OCI-LY7 (cell line): ENCODE measurements around the gene YLPM1. TPM values are rescaled to one million over a fixed set of nuclear protein-coding genes. Genes with fewer than 3 reads are reported as not detected.

Source experiments
- BruUV-seq: library from RNA; stranded (reverse); fragments of 400-500 nt; replicated peaks from 2 replicates; lab custom pipeline; 2021; lab: Mats Ljungman, UMichigan
- CTCF ChIA-PET: fragments of 300-600 bp; sonication (Branson Sonifier 250); formaldehyde crosslinking; loops from one replicate; lab custom pipeline; 2022; ENCODE audit warnings: antibody characterized with exemption; ENCODE audit not compliant: unreplicated experiment; lab: Charles Lee
- POLR2A ChIA-PET: fragments of 300-600 bp; sonication (Branson Sonifier 250); formaldehyde crosslinking; loops from one replicate; lab custom pipeline; 2022; ENCODE audit warnings: antibody characterized with exemption; lab: Charles Lee
- DNase-seq: peaks from one replicate; pipeline ENCODE4 v3.0.0-alpha.2; 2015; ENCODE audit warnings: low spot score
- H2AFZ ChIP-seq: fragments of 200-600 bp; sonication (generic), shearing (Covaris generic); 2 replicates; pipeline ENCODE4 v1.6.1; 2014; ENCODE audit warnings: mild to moderate bottlenecking, antibody characterized with exemption, low read length, moderate library complexity
- H3K27ac ChIP-seq: fragments of 200-600 bp; sonication (generic); 2 replicates; pipeline ENCODE4 v1.5.1; 2014; ENCODE audit warnings: mixed run types, low read depth, mild to moderate bottlenecking, moderate library complexity, low read length, inconsistent platforms; ENCODE audit not compliant: poor library complexity, severe bottlenecking
- H3K36me3 ChIP-seq: fragments of 200-600 bp; sonication (generic); 2 replicates; pipeline ENCODE4 v1.6.1; 2014; ENCODE audit warnings: mild to moderate bottlenecking, antibody characterized with exemption, low read length, moderate library complexity, mixed read lengths; ENCODE audit not compliant: insufficient read depth
- H3K4me1 ChIP-seq: fragments of 200-600 bp; sonication (generic); 2 replicates; pipeline ENCODE4 v1.5.1; 2014; ENCODE audit warnings: mild to moderate bottlenecking, low read length; ENCODE audit not compliant: insufficient read depth, poor library complexity, severe bottlenecking
- H3K4me2 ChIP-seq: fragments of 200-600 bp; sonication (generic); 2 replicates; pipeline ENCODE4 v1.6.1; 2014; ENCODE audit warnings: mild to moderate bottlenecking, low read length
- H3K4me3 ChIP-seq: fragments of 200-600 bp; sonication (generic); 2 replicates; pipeline ENCODE4 v1.5.1; 2014; ENCODE audit warnings: mild to moderate bottlenecking, low read depth, low read length; ENCODE audit not compliant: poor library complexity, severe bottlenecking
- H3K79me2 ChIP-seq: fragments of 200-600 bp; sonication (generic); 2 replicates; pipeline ENCODE4 v1.6.1; 2016; ENCODE audit warnings: low read depth, mild to moderate bottlenecking, low read length, moderate library complexity, mixed read lengths; ENCODE audit not compliant: insufficient read depth
- H3K9me2 ChIP-seq: fragments of 200-600 bp; sonication (generic); 2 replicates; pipeline ENCODE4 v1.6.1; 2016; ENCODE audit warnings: mild to moderate bottlenecking, low read length, mixed read lengths; ENCODE audit not compliant: insufficient read depth
- H3K9me3 ChIP-seq: fragments of 200-600 bp; sonication (generic); 2 replicates; pipeline ENCODE4 v1.6.1; 2014; ENCODE audit warnings: mild to moderate bottlenecking, mixed run types, low read length, mixed read lengths
- H4K20me1 ChIP-seq: fragments of 200-600 bp; sonication (generic); 2 replicates; pipeline ENCODE4 v1.6.1; 2014; ENCODE audit warnings: mild to moderate bottlenecking, antibody characterized with exemption, low read length, moderate library complexity, mixed read lengths; ENCODE audit not compliant: insufficient read depth
- EZH2phosphoT487 ChIP-seq: fragments of 200-600 bp; sonication (generic); IDR thresholded peaks from 2 replicates; pipeline ENCODE4 v1.6.1; 2018; ENCODE audit warnings: low read depth, borderline replicate concordance, mild to moderate bottlenecking, mixed run types, antibody characterized with exemption, low read length, moderate library complexity, mixed read lengths
- intact Hi-C: fragments of 100-400 bp; cut with micrococcal nuclease; formaldehyde crosslinking; loops from one replicate; pipeline ENCODE4 v1.10.0; 2022; ENCODE audit not compliant: unreplicated experiment
- total RNA-seq, 2 experiments: library from RNA; depleted of rRNA in 1 of 2; stranded (reverse); fragments of >200 nt in 1 of 2; shearing (Covaris generic) in 1 of 2; gene quantifications; 2 replicates each; pipeline ENCODE4 v1.2.3, GENCODE V29; 2014 to 2022
- TF ChIP-seq, protein P1 (sequence below): fragments of 200-600 bp; sonication (generic); conservative IDR thresholded peaks from 2 replicates; pipeline ENCODE4 v1.5.1; 2014; ENCODE audit warnings: mild to moderate bottlenecking, antibody characterized with exemption, low read length, moderate library complexity, mixed read lengths

The YLPM1 gene
- total RNA-seq, 2 experiments from 2014 or later, result 45.2 to 101 TPM

DNA sequence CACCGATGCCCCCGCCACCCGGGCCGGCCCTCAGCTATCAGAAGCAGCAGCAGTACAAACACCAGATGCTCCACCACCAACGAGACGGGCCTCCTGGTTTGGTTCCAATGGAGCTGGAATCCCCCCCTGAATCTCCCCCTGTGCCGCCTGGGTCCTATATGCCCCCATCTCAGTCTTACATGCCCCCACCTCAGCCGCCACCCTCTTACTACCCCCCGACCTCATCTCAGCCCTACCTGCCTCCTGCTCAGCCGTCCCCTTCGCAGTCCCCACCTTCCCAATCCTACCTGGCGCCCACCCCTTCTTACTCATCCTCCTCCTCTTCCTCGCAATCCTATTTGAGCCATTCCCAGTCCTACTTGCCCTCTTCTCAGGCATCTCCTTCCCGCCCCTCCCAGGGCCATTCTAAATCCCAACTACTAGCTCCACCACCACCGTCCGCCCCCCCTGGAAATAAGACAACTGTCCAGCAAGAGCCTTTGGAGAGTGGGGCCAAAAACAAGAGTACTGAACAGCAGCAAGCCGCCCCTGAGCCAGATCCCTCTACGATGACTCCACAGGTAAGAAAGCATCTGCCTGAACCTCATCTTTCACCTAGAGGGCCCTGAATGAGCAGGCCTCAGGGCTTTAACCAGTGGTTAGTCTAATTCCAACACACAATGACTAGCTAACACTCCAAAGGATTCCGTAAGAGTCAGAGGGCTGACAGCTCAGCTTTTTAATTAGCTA is 851 bp downstream of the YLPM1 start:
- Histone ChIP-seq H3K9me3 (no peaks in the 10 kb centered on the region), H3K36me3 (peaks cover 36% of the 10 kb centered on the region), H3K4me2 (peak overlapping the region; percentile 98), H3K79me2 (peaks cover 63% of the 10 kb centered on the region), H3K9me2 (no peaks in the 10 kb centered on the region), H3K4me3 (peak overlapping the region; percentile 95), H2AFZ (peak overlapping the region; percentile 37; the same call in 1 of the 2 replicates), H3K4me1 (peaks cover 44% of the 10 kb centered on the region), H3K27ac (peak overlapping the region; percentile 72), H4K20me1 (peaks cover 37% of the 10 kb centered on the region)
- DNase-seq, result peak; percentile 28
- TF ChIP-seq, protein P1, sequence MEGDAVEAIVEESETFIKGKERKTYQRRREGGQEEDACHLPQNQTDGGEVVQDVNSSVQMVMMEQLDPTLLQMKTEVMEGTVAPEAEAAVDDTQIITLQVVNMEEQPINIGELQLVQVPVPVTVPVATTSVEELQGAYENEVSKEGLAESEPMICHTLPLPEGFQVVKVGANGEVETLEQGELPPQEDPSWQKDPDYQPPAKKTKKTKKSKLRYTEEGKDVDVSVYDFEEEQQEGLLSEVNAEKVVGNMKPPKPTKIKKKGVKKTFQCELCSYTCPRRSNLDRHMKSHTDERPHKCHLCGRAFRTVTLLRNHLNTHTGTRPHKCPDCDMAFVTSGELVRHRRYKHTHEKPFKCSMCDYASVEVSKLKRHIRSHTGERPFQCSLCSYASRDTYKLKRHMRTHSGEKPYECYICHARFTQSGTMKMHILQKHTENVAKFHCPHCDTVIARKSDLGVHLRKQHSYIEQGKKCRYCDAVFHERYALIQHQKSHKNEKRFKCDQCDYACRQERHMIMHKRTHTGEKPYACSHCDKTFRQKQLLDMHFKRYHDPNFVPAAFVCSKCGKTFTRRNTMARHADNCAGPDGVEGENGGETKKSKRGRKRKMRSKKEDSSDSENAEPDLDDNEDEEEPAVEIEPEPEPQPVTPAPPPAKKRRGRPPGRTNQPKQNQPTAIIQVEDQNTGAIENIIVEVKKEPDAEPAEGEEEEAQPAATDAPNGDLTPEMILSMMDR, result no peak
- no peak for TF ChIP-seq EZH2phosphoT487
- BruUV-seq, result no TSS peak
- intact Hi-C loops, result loop anchor here (1.0 to 2.0 kb wide), 2 partner anchors 79 to 155 kb away; no protein-coding TSS in a partner anchor
- CTCF ChIA-PET, result interaction anchor here (0.6 kb wide), 1 partner anchor 303 kb away, joined by 3 read pairs; no protein-coding TSS in a partner anchor
- POLR2A ChIA-PET, result interaction anchor here (0.6 to 1.4 kb wide), 3 partner anchors 10 to 315 kb away, joined by 3 to 5 read pairs (median 4); no protein-coding TSS in a partner anchor

DNA sequence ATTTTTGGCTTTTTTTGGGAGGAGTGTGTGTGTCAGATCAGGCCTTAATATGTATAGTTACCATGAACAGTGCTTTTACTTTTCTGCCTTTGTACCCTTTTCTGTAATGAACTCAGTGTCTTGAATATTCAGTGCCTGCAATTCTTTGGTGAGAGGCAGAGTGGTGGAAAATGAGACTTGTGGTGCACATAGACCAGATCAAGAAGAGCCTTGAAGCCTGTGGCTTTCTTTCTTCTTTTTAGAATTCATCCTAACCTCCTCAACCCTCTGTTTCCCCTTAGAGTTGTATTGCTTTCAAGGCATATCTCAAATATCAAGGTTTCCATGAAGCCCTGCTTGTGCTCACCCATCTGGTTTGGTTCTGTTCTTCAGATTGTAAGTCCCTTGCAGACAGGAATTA is 2.6 kb downstream of the YLPM1 start:
- BruUV-seq, result no TSS peak
- peaks cover 44% of the 10 kb centered on the region for H3K4me1 ChIP-seq

More for the DNA sequence above, 2.6 kb downstream of the YLPM1 start:
- ChIA-PET POLR2A (no interaction called here), CTCF (no interaction called here)
- intact Hi-C loops, result no loop called here
- Histone ChIP-seq H2AFZ (no peak overlapping the region), H3K9me3 (no peaks in the 10 kb centered on the region), H3K36me3 (peaks cover 41% of the 10 kb centered on the region), H3K9me2 (no peaks in the 10 kb centered on the region), H3K79me2 (peaks cover 79% of the 10 kb centered on the region), H3K27ac (no peak overlapping the region), H3K4me3 (peak overlapping the region; percentile 95), H4K20me1 (peaks cover 40% of the 10 kb centered on the region), H3K4me2 (peak overlapping the region; percentile 98)
- no peak for TF ChIP-seq EZH2phosphoT487
- TF ChIP-seq, protein P1, result no peak
- peak; percentile 17 for DNase-seq
